HepG2 (cell line): Measurements from ENCODE around the gene USP34.

Source experiments
- FOSL1 ChIP-seq: sonication (generic); formaldehyde crosslinking; IDR thresholded peaks from 2 replicates; pipeline ENCODE4 v1.9.0; 2021; ENCODE audit warnings: missing genetic modification reagents, borderline replicate concordance
- GATAD1 ChIP-seq: IDR thresholded peaks from 2 replicates; pipeline ENCODE4 v1.6.1; 2016; ENCODE audit warnings: missing genetic modification reagents, missing compliant biosample characterization
- KDM5A ChIP-seq: fragments of 200-600 bp; sonication (generic); IDR thresholded peaks from 2 replicates; pipeline ENCODE4 v1.7.0; 2018; ENCODE audit warnings: antibody characterized with exemption, mild to moderate bottlenecking, low read length, borderline replicate concordance
- SAFB2 ChIP-seq: sonication (generic); formaldehyde crosslinking; IDR thresholded peaks from 2 replicates; pipeline ENCODE4 v1.5.1; 2020; ENCODE audit warnings: missing genetic modification reagents, low read depth, mild to moderate bottlenecking, borderline replicate concordance
- TFAP4 ChIP-seq: sonication (generic); IDR thresholded peaks from 2 replicates; pipeline ENCODE4 v1.6.1; 2016; ENCODE audit warnings: low read depth, borderline replicate concordance
- TP53 ChIP-seq: sonication (generic); formaldehyde crosslinking; conservative IDR thresholded peaks from 2 replicates; pipeline ENCODE4 v1.4.0; 2020; ENCODE audit warnings: missing genetic modification reagents
- ZNF326 ChIP-seq: sonication (generic); formaldehyde crosslinking; IDR thresholded peaks from 2 replicates; pipeline ENCODE4 v1.4.0; 2020; ENCODE audit warnings: missing genetic modification reagents, borderline replicate concordance
- ZNF605 ChIP-seq: sonication (generic); formaldehyde crosslinking; IDR thresholded peaks from 2 replicates; pipeline ENCODE4 v1.8.0; 2022; ENCODE audit warnings: mild to moderate bottlenecking, missing genetic modification reagents
- TF ChIP-seq, protein P1 (sequence below): sonication (generic); formaldehyde crosslinking; IDR thresholded peaks from 2 replicates; pipeline ENCODE4 v1.4.0; 2020; ENCODE audit warnings: missing genetic modification reagents, borderline replicate concordance

DNA sequence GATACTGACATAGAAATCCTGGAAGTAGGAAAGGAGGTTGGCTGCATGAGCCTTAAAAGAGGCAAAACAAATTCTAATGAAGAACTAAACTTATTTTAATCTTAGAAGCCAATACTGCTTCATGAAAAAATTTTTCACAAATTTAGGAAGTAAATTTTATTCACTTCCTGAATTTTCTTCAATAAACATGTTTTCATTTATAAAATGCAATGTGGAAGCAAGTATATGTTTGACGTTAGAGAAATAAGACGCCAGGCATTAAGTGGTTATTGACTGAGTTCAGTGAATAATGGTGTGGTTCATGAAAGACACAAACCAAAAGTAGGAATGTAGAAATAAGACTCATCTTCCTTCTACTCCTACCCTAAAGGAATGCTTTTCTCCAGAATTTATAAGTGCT is 136.4 kb downstream of the USP34 start:
- TF ChIP-seq GATAD1 = no peak
- TF ChIP-seq KDM5A = no peak
- TF ChIP-seq SAFB2 (CRISPR knock-in tag) = no peak
- TF ChIP-seq FOSL1 (CRISPR knock-in tag) = no peak
- TF ChIP-seq TP53 (CRISPR knock-in tag) = no peak
- TF ChIP-seq, protein P1, sequence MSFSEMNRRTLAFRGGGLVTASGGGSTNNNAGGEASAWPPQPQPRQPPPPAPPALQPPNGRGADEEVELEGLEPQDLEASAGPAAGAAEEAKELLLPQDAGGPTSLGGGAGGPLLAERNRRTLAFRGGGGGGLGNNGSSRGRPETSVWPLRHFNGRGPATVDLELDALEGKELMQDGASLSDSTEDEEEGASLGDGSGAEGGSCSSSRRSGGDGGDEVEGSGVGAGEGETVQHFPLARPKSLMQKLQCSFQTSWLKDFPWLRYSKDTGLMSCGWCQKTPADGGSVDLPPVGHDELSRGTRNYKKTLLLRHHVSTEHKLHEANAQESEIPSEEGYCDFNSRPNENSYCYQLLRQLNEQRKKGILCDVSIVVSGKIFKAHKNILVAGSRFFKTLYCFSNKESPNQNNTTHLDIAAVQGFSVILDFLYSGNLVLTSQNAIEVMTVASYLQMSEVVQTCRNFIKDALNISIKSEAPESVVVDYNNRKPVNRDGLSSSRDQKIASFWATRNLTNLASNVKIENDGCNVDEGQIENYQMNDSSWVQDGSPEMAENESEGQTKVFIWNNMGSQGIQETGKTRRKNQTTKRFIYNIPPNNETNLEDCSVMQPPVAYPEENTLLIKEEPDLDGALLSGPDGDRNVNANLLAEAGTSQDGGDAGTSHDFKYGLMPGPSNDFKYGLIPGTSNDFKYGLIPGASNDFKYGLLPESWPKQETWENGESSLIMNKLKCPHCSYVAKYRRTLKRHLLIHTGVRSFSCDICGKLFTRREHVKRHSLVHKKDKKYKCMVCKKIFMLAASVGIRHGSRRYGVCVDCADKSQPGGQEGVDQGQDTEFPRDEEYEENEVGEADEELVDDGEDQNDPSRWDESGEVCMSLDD (CRISPR knock-in tag) = no peak
- no peak for TF ChIP-seq TFAP4
- no peak for TF ChIP-seq ZNF605 (CRISPR knock-in tag)
- no peak for TF ChIP-seq ZNF326 (CRISPR knock-in tag)
